NOMO-1 (cell line): ENCODE results near the gene SLC17A1.
"Not testable (repeated sequence)": the region's sequence is repeated elsewhere in the genome, so short reads cannot be mapped to it uniquely, and the experiment has no call there.

Experiments used
- DNase-seq, 2 experiments: peaks; one replicate each; lab custom pipeline; 2025; ENCODE audit not compliant: unreplicated experiment in 2 of 2; lab: John Stamatoyannopoulos, UW

The SLC17A1 gene

GRCh38 chr6:25764611-25765010 lies 67.2 kb downstream of the SLC17A1 start:
- no peak for DNase-seq

GRCh38 chr6:25757936-25758642 lies 73.8 kb downstream of the SLC17A1 start:
- DNase-seq, result no peak

GRCh38 chr6:25756382-25757363 lies 75.2 kb downstream of the SLC17A1 start:
- DNase-seq, result no peak

GRCh38 chr6:25755483-25755882 lies 76.4 kb downstream of the SLC17A1 start:
- no peak for DNase-seq

GRCh38 chr6:25754535-25754934 lies 77.3 kb downstream of the SLC17A1 start, which contains the start of gene SLC17A4:
Gene SLC17A4 (plus strand): TSS chr6:25754742. CDS start chr6:25761963, 7,221 bp downstream.
- DNase-seq, result no peak

GRCh38 chr6:25753079-25753478 lies 78.8 kb downstream of the SLC17A1 start:
- DNase-seq, result no peak

DNA sequence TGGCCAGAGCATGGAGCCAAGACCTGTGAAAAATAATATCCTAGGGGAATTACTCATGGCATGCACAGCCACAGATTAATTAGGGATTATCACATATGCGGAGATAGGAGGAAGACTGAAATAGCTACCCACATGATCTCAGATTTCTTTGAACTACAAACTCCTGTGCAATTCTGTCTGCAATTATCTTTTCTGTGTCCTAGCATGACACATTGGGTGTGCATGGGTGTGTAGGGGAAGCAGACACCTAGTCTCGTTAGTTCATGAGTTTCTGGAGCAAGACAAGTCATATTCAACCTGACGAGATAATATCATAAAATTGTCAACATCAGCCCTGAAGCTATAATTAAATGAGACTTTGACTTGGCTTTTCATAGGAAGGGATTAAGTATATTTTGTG lies 80.9 kb downstream of the SLC17A1 start:
- no peak for DNase-seq

- DNase-seq, result peak; percentile 89 to 97
These were observed 82.0 kb downstream of the SLC17A1 start for GRCh38 chr6:25749837-25750236.

GRCh38 chr6:25748601-25749517 lies 83.0 kb downstream of the SLC17A1 start:
- DNase-seq, result not testable (repeated sequence)

- DNase-seq, result no peak
These were observed 83.8 kb downstream of the SLC17A1 start for GRCh38 chr6:25748049-25748448.

DNA sequence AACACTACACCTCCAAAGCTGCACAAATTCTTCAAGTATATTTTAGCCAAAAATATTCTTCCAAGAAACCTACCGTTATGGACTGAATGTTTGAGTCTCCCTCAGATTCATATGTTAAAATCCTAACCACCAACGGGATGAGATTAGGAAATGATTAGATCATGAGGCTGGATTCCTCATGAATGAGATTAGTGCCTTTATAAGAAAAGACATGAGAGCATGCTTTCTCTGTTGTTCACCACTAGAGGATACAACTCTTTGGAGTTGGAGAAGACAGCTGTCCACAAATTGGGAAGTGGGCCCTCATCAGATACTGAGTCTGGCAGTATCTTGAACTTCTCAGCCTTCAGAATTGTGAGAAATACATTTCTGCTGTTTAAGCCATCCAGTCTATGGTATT lies 84.4 kb downstream of the SLC17A1 start:
- no peak for DNase-seq

DNA sequence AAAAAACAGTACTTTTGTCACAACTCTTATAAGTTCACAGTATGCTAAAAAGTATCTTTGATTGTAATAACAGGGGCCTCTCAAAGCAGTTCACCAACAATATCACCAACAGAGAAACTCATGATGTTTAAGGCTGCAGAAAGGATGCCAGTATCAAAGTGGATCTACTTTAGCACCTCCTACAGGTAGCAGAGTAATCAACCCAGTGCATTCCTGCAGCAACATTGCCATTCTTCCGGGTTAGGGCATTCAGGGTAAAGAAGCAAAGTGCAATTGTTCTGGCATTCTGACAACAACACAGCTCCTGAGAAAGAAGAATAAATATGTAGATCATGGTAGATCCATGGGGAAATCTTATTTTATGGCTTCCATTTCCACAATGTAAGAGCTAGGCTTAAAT lies 84.9 kb downstream of the SLC17A1 start:
- DNase-seq, result no peak

DNA sequence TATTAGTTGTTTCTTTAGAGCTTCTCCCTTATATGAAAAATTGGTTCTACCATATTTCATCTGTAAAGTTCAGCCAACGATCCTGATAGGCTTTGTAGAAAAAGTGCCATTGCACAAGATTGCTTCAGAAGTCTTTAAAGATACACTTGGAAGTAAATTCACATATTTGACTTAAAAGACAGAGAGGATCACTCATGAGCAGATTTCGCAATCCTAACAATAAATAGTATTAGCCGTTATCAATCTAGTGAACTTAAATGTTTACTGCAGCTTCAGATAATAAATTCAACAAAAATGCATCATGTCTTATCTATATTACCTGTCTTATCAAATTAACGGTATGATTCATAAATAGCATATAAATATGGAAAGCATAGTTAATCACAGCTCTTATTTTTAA lies 86.0 kb downstream of the SLC17A1 start:
- DNase-seq, result no peak

- DNase-seq, result no peak
These were observed 88.0 kb downstream of the SLC17A1 start for GRCh38 chr6:25743868-25744267.

- DNase-seq, result no peak
These were observed 96.6 kb downstream of the SLC17A1 start for GRCh38 chr6:25735261-25735660.
